H1 (cell line): ENCODE results near the gene CDK5. TPM values are rescaled to one million over a fixed set of nuclear protein-coding genes. Genes with fewer than 3 reads are reported as not detected.

Source experiments
- BRCA1 ChIP-seq: IDR thresholded peaks from 2 replicates; pipeline ENCODE4 v1.6.1; 2012; ENCODE audit warnings: low read depth, low read length, improper control_type of control experiment
- CBX5 ChIP-seq: fragments of 300-800, 300-1000 bp; sonication (generic); IDR thresholded peaks from 2 replicates; pipeline ENCODE4 v1.7.1; 2016; ENCODE audit warnings: antibody characterized with exemption, low read length, low read depth
- CHD7 ChIP-seq: fragments of 300-600 bp; sonication (generic); IDR thresholded peaks from 2 replicates; pipeline ENCODE4 v1.7.1; 2012; ENCODE audit warnings: low read length, moderate library complexity, mild to moderate bottlenecking, inconsistent platforms; ENCODE audit not compliant: insufficient replicate concordance
- JUND ChIP-seq: IDR thresholded peaks from 2 replicates; pipeline ENCODE4 v1.6.1; 2011; ENCODE audit warnings: mild to moderate bottlenecking, improper control_type of control experiment, low read length
- NRF1 ChIP-seq: IDR thresholded peaks from 2 replicates; pipeline ENCODE4 v1.6.1; 2011; ENCODE audit warnings: mild to moderate bottlenecking, low read depth, low read length, improper control_type of control experiment
- SUZ12 ChIP-seq: fragments of 200-600 bp; sonication (generic); IDR thresholded peaks from 2 replicates; pipeline ENCODE4 v1.6.1; 2012; ENCODE audit warnings: mild to moderate bottlenecking, inconsistent platforms, low read length, moderate library complexity, mixed read lengths
- TEAD4 ChIP-seq: IDR thresholded peaks from 2 replicates; pipeline ENCODE4 v1.6.1; 2012; ENCODE audit warnings: low read depth, low read length, inconsistent platforms, mixed read lengths
- USF2 ChIP-seq: IDR thresholded peaks from 2 replicates; pipeline ENCODE4 v1.6.1; 2011; ENCODE audit warnings: low read length, improper control_type of control experiment
- YY1 ChIP-seq: IDR thresholded peaks from 2 replicates; pipeline ENCODE4 v1.6.1; 2011; ENCODE audit warnings: low read depth, mild to moderate bottlenecking, low read length
- polyA plus RNA-seq, 7 experiments: library from polyadenylated mRNA; depleted of rRNA in 3 of 7; stranded (reverse) in 5 of 7; unstranded in 2 of 7; fragments of >200 nt in 5 of 7; fragments of 200-250 nt in 2 of 7; gene quantifications; 1 replicate in 5 of 7; 2 replicates in 1 of 7; 4 replicates in 1 of 7; pipeline versions ENCODE4 v1.2.1 to v1.2.3, GENCODE V29; 2011 to 2013; ENCODE audit warnings: missing spikeins in 2 of 7, mixed read lengths in 2 of 7
- total RNA-seq: library from RNA; stranded (reverse); fragmentation: NEBNext Ultra II Directional; extraction: Animal tissue kit (Norgen Biotek cat#: 25700); gene quantifications from 2 replicates; pipeline ENCODE4 v1.2.1, GENCODE V29; 2021

Gene CDK5
- total and polyA plus RNA-seq, 2 of the 8 experiments (the other 6 are each of a cell fraction or from before 2014, with no cell fraction given), result 22.8 to 37.2 TPM

GRCh38 chr7:151085691-151086620 is 28.3 kb upstream of the CDK5 start, which contains the start of gene AGAP3 (continued):
- TF ChIP-seq CHD7 (no peak), BRCA1 (no peak), TEAD4 (no peak), JUND (no peak), SUZ12 (no peak), USF2 (no peak; the same call in 1 of the 2 replicates), NRF1 (no peak), CBX5 (no peak), YY1 (no peak)
